HEK293T (cell line): Measurements from ENCODE around the gene RENBP.

Experiments used
- ARNT ChIP-seq: fragments of 450-650 bp; IDR thresholded peaks from 2 replicates; pipeline ENCODE4 v1.6.1; 2017; ENCODE audit warnings: mild to moderate bottlenecking
- BHLHE40 ChIP-seq: fragments of 450-650 bp; IDR thresholded peaks from 2 replicates; pipeline ENCODE4 v1.6.1; 2016; ENCODE audit warnings: mild to moderate bottlenecking, moderate library complexity, borderline replicate concordance
- CTBP1 ChIP-seq: fragments of 450-650 bp; IDR thresholded peaks from 2 replicates; pipeline ENCODE4 v1.6.1; 2016; ENCODE audit warnings: borderline replicate concordance
- FOXA1 ChIP-seq: fragments of 450-650 bp; IDR thresholded peaks from 2 replicates; pipeline ENCODE4 v1.6.1; 2016; ENCODE audit warnings: mild to moderate bottlenecking
- FOXK2 ChIP-seq: fragments of 450-650 bp; IDR thresholded peaks from 2 replicates; pipeline ENCODE4 v1.6.1; 2016; ENCODE audit warnings: mild to moderate bottlenecking
- PKNOX1 ChIP-seq: fragments of 450-650 bp; IDR thresholded peaks from 2 replicates; pipeline ENCODE4 v1.6.1; 2016
- SP1 ChIP-seq: fragments of 450-650 bp; IDR thresholded peaks from 2 replicates; pipeline ENCODE4 v1.6.1; 2017
- SUZ12 ChIP-seq: fragments of 450-650 bp; IDR thresholded peaks from 2 replicates; pipeline ENCODE4 v1.6.1; 2016; ENCODE audit warnings: mild to moderate bottlenecking

GRCh38 chrX:153934148-153934761 lies 10.2 kb downstream of the RENBP start:
- TF ChIP-seq SUZ12 (no peak), BHLHE40 (no peak), SP1 (no peak), FOXK2 (no peak), ARNT (no peak), FOXA1 (no peak), CTBP1 (no peak), PKNOX1 (no peak)
